HL-60 (cell line): ENCODE results near the gene COL4A6.
"Not testable (repeated sequence)": the region's sequence is repeated elsewhere in the genome, so short reads cannot be mapped to it uniquely, and the experiment has no call there.

Experiments used
- DNase-seq, 2 experiments: peaks; one replicate each; pipeline ENCODE4 v3.0.0-alpha.2; 2010 to 2020; ENCODE audit warnings: low read depth in 1 of 2, low spot score in 1 of 2
- H3K27ac ChIP-seq: fragments of 250-450 bp; sonication (Bioruptor Pico); replicated peaks from 2 replicates; pipeline ENCODE4 v1.5.1; 2020; ENCODE audit warnings: mild to moderate bottlenecking, moderate library complexity
- H3K27me3 ChIP-seq: fragments of 250-450 bp; sonication (Bioruptor Pico); 2 replicates; pipeline ENCODE4 v1.5.1; 2021; ENCODE audit warnings: mild to moderate bottlenecking, moderate library complexity; ENCODE audit not compliant: insufficient read depth, poor library complexity, severe bottlenecking
- H3K4me3 ChIP-seq: replicated peaks from 2 replicates; pipeline ENCODE4 v1.5.1; 2011; ENCODE audit warnings: mild to moderate bottlenecking, control low read depth, low read length; ENCODE audit not compliant: insufficient read depth
- CTCF ChIP-seq: IDR thresholded peaks from one replicate; pipeline ENCODE4 v1.5.1; 2011; ENCODE audit warnings: low read length, control low read depth, inconsistent platforms; ENCODE audit not compliant: insufficient read depth
- GABPA ChIP-seq: IDR thresholded peaks from 2 replicates; pipeline ENCODE4 v1.6.1; 2012; ENCODE audit warnings: low read depth
- POLR2AphosphoS5 ChIP-seq: IDR thresholded peaks from 2 replicates; pipeline ENCODE4 v1.6.1; 2012; ENCODE audit warnings: low read depth
- SPI1 ChIP-seq: IDR thresholded peaks from 2 replicates; pipeline ENCODE4 v1.6.1; 2012; ENCODE audit warnings: low read depth, mild to moderate bottlenecking, borderline replicate concordance
- long read RNA-seq: library from polyadenylated mRNA; unstranded; transcript quantifications from one replicate; pipeline ENCODE4 v2.0.0, GENCODE V29; 2020
- TF ChIP-seq, protein P1 (sequence below): IDR thresholded peaks from 2 replicates; pipeline ENCODE4 v1.6.1; 2012; ENCODE audit warnings: low read depth; ENCODE audit not compliant: insufficient replicate concordance

COL4A6 gene
- long read RNA-seq, result 0 reads

DNA sequence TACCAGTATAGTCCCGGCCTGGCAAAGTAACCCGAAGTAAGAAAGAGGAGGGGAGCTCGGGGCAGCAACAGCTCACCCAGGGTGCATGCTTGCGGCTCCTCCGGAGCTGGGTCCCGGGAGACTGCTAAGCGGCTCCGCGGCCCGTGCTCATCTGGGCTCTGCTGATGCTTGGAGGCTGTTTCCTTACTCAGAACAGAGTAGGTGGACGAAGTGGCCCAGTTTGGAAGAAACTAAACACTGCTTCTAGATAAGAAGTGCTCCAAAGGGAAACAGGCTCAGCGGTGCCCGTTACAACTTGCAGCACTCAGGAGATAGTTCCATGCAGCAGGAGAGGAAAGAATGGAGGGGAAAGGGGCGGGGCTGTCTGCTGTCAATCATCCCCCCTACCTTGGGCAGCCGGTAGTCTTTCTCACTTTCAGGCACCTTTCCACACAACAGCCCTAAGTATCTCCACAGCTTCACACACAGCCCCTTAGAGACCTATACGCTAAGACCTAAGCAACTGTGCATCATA is at the start of gene COL4A6:
COL4A6 (minus strand) TSS at position 313 of the 514 bp plus-strand sequence; CDS start at position 87, 226 bp downstream.
- no peak within 1 kb of the TSS for H3K27ac ChIP-seq
- peaks cover 14% of the 10 kb centered on the region for H3K27me3 ChIP-seq
- no peak within 1 kb of the TSS for H3K4me3 ChIP-seq
- TF ChIP-seq SPI1 (no peak), CTCF (no peak)
- TF ChIP-seq, protein P1, sequence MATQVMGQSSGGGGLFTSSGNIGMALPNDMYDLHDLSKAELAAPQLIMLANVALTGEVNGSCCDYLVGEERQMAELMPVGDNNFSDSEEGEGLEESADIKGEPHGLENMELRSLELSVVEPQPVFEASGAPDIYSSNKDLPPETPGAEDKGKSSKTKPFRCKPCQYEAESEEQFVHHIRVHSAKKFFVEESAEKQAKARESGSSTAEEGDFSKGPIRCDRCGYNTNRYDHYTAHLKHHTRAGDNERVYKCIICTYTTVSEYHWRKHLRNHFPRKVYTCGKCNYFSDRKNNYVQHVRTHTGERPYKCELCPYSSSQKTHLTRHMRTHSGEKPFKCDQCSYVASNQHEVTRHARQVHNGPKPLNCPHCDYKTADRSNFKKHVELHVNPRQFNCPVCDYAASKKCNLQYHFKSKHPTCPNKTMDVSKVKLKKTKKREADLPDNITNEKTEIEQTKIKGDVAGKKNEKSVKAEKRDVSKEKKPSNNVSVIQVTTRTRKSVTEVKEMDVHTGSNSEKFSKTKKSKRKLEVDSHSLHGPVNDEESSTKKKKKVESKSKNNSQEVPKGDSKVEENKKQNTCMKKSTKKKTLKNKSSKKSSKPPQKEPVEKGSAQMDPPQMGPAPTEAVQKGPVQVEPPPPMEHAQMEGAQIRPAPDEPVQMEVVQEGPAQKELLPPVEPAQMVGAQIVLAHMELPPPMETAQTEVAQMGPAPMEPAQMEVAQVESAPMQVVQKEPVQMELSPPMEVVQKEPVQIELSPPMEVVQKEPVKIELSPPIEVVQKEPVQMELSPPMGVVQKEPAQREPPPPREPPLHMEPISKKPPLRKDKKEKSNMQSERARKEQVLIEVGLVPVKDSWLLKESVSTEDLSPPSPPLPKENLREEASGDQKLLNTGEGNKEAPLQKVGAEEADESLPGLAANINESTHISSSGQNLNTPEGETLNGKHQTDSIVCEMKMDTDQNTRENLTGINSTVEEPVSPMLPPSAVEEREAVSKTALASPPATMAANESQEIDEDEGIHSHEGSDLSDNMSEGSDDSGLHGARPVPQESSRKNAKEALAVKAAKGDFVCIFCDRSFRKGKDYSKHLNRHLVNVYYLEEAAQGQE, result no peak
- no peak for DNase-seq

DNA sequence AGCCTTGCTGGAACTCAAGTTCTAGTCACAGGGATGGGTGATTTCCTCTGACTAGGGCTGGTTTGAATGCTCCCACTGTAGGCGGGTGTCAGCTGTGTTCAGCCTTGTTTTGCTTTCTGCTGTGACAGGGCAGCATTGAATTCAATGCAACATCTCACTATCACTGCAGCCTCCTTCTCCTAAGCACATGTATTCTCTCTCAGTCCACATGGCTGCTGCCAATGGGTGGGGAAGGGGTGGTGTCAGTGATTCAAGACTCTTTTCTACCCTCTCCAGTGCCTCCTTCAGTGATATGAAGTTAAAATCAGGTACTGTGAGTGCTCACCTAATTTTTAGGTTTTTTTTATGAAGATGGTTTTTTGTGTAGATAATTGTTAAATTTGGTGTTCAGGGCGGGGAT is 47.7 kb upstream of the COL4A6 start:
- Histone ChIP-seq H3K4me3 (no peak overlapping the region), H3K27me3 (no peaks in the 10 kb centered on the region), H3K27ac (no peak overlapping the region)
- DNase-seq, result no peak
- no peak for TF ChIP-seq SPI1
- no peak for TF ChIP-seq GABPA
- no peak for TF ChIP-seq POLR2AphosphoS5
- no peak for TF ChIP-seq CTCF
- TF ChIP-seq, protein P1, result no peak

DNA sequence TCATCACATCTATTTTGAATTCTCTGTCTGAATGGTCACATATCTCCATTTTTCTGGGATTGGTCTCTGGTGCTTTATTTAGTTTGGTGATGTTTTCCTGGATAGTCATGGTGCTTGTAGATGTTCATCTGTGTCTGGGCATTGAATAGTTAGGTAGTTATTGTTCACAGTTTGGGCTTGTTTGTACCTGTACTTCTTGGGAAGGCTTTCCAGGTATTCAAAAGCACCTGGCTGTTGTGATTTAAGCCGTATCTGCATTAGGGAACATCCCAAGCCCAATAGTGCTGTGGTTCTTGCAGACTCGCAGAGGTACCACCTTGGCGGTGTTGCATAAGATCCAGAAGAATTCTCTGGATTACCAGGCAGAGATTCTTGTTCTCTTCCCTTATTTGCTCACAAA is 46.0 kb upstream of the COL4A6 start:
- H3K27me3 ChIP-seq, result no peaks in the 10 kb centered on the region
- DNase-seq, result no peak
- H3K27ac ChIP-seq, result no peak overlapping the region

DNA sequence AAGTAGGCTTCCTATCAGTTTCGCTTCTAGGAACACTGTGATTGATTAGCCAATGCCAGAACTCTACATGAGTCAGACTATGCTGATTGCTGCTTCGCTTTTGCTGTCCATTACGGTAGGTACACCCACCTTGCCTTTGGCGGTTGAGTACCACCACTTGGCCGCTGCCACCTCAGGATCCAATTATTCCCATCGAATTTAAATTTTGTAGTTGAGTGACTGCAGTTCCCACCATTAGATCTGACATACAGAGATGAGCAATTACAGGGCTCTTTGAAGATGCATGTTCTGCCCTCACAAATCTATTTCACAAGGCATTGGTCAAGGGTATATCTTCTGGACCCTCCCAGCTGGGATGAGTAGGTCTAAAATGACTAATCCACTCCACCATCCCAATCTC is 43.3 kb upstream of the COL4A6 start:
- not testable (repeated sequence) for H3K27me3 ChIP-seq, H3K27ac ChIP-seq, H3K4me3 ChIP-seq, DNase-seq

More for the DNA sequence above, 46.0 kb upstream of the COL4A6 start:
- no peak for TF ChIP-seq GABPA
- no peak for TF ChIP-seq POLR2AphosphoS5
- no peak for TF ChIP-seq SPI1
- TF ChIP-seq, protein P1, result no peak
- TF ChIP-seq CTCF, result no peak
- H3K4me3 ChIP-seq, result no peak overlapping the region
